ENCODE data around the gene RBMS2.

RBMS2 gene

GRCh38 chr12:56589783-56590182 is 68.2 kb downstream of the RBMS2 start:
- no peak for DNase-seq

DNA sequence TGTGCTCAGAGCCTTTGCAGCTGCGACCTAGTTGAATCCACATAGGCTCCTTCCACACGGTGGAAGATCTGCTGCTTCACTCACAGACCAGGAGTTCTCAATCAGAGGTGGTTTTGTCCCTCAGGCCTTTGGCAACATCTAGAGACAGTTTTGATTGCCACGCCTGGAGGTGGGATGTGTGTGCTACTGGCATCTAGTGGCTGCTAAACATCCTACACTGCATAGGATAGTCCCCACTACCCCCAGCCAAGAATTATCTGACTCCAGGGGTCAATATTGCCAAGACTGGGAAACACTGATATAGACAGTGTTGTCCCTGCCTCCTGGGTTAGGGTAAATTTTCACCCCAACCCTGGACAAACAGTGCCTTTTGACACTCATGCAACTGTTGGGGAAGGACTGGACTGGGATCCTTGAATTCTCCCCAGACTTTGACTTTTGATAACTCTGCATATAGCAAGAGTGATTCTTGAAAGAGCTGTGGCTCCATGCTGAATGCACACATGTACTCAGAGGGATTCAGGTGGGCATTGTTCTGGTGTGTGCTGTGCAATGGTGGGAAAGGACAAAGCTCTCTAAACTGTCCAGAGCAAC is 68.7 kb downstream of the RBMS2 start:
- DNase-seq = no peak

DNA sequence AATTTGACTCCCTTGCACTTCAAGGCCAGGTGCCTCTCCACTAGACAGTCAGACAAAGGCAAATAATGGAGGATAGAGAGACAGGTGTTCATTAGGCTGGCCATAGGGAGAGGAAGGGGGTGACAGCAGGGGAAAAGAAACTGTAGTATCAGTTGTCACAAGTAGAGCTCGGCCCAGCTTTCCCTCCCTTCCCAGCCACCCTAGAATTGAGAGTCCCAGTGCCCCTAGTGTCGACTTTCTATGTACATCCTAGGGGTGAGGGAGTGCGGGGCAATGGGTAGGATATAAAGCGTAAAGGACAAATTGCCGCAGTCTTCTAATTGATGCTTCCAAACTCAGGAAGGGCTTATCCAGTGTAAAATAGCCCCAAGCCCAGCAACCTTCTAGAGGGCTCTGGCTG is 69.5 kb downstream of the RBMS2 start:
- DNase-seq = no peak

GRCh38 chr12:56591961-56592360 is 70.3 kb downstream of the RBMS2 start:
- no peak for DNase-seq

DNA sequence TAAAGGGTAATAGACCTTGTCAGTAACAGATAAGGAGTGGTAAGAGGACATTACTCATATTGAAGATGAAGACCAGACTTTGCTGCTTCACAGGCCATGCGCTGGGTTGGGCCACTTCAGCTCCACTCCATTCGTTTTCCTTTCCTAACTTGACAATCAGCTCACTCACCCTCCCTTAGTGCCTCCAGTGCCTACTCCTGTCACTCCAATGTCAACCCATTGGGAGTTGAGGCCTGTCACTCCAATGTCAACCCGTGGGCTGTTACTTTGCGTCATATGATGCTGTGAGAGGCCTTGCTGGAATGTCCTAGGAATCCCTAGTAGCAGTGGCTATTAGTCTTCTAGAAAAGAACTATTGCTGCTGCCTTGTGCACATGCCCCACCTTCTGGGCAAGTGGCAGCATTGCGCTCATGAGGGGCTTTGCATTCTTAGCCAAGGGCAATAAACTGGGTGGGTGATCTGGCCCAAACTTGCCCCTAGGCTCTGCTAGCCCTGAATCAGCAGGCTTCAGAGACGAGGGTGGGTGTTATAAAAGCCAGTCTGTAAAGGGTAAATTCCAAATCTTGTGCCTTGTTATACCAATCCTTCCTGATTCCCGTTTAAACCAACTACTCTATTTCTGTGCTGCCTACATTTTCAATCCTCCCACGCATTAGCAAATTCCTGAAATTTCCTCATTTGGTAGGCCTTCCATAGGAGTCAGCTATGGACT is 72.4 kb downstream of the RBMS2 start:
- DNase-seq = peak; percentile 61

DNA sequence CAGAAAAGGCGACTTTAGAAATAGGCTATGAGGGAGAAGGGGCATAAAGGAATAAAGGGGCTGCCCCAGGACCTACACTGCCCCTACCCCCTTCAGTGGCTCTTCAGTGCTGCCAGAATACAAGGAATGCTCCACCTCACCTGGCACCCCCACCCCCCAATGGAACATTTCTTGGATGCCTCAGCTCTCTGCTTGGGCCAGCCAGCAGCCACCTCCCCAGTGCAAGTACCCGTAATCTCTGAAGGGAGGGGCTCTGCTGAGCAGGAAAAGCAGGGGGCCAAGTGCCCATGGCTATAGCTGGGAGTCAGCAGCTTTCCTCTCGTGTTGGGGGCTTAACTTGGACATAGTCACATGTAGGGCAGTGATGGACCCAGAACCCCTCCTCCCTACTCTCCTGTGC is 75.2 kb downstream of the RBMS2 start:
- no peak for DNase-seq

DNA sequence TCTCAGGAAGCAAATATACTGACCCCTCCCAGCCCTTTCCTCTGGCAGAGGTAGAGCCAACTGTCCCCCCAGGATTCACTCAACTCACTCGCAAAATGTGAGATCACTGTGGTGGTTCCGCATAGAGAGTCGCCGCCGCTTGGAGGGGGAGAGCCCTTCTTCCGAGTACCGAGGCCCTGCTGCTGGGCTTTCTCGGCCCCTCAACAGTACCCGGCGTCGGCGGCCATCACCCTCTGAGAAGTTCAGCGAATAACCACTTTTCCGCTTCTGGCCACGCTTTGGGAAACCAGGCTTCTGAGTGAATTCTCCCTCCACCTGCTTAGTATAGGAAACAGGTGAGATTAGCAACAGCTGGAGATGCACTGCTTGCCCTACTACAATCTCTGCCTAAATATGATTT is 77.4 kb downstream of the RBMS2 start:
- no peak for DNase-seq

DNA sequence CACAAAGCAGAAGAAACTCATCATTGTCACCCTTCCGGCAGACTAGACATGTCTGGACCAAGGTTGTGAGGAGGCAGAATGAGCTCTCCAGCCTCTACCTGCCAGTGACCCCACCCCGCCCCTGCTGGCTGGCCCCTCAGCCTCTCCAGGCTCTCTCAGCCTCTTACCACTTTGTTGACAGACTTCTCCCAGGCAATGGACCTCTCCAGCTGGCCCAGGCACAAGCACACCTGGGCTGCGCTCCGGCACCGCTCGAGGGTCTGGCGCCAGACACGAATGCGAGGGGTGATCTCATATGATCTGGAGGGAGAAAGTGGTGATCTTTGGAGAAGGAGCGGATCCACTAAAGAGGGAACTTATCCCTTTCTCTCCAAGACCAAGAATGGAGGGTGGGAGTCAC is 78.2 kb downstream of the RBMS2 start:
- DNase-seq = no peak

GRCh38 chr12:56600753-56601152 is 79.1 kb downstream of the RBMS2 start:
- DNase-seq = no peak

DNA sequence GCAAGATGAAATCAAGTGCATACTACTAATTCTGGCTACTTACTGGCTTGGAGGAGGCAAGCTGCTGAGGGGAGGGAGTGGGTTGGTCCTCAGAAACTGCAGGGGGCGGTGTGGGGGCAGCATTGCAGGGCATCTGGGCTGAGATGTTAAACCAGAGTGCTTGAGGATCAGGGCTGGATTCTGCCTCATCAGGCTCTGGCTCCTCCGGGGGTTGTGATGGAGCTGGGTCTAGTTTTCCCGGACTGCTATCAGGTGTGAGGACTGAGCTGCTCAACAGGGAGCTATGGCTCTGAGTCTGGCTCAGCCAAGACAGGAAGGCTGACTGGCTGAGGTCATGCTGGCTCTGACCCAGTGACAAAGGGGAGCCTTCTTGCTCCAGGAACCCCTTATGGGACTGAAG is 79.9 kb downstream of the RBMS2 start:
- DNase-seq = no peak

GRCh38 chr12:56602239-56602638 is 80.6 kb downstream of the RBMS2 start:
- DNase-seq = no peak

- no peak for DNase-seq
These were observed 82.7 kb downstream of the RBMS2 start for GRCh38 chr12:56604355-56604754.

DNA sequence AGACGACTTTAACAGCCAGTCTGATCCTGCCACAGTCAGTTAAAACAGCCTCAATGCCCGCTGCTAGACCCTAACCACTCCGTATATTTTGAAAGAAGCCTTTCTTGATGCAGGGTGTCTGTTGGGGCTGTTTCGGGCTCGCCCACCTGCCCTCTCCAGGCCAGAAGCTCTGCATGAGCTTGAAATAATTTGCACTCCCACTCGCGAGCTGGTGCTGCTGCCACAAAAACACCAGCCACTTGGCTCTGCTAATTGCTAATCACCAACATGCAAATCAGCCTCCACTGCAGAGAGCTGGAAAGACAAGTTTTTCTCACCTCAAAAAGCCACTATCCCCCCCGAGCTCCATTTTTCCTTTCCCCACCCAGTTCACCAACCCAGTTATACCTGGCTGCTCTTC is 93.0 kb downstream of the RBMS2 start:
- no peak for DNase-seq

DNA sequence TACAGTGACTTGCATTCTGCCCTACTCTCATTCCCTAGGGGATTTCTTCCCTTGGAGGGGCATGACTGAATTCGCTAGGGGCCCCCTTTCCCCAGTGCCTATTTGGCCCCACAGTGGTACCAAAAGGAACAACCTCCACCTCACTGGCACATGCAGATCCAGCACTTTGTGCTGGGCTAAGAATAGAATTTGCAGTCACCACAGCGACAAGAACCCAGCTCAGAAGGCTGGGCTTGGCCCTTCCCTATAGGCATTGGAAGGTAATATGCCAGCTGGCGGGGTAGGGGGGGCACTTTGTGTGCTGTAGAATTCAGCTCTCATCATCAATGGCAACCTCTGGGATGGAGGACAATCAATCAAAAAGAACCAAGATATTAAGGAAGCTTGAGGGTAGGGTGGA is 94.6 kb downstream of the RBMS2 start:
- DNase-seq = no peak

DNA sequence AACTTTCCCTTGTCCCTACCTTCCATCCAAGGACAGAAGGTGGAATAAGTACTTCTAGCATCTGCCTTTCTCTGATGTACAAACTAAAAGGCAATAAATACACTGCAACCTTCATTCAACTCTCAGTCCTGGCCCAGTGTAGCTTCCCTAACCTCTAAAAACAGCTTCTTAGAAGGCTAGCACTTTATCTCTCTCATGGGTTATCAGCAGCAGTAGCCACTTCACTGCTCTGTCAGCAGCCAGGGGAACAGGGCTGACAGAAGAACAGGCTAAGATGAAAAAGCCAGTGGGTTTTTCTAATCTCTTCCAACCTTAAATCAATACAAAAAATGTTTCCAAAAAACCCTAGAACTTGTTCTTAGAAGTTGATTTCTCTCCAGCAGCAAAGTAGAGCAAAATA is 95.3 kb downstream of the RBMS2 start:
- no peak for DNase-seq

DNA sequence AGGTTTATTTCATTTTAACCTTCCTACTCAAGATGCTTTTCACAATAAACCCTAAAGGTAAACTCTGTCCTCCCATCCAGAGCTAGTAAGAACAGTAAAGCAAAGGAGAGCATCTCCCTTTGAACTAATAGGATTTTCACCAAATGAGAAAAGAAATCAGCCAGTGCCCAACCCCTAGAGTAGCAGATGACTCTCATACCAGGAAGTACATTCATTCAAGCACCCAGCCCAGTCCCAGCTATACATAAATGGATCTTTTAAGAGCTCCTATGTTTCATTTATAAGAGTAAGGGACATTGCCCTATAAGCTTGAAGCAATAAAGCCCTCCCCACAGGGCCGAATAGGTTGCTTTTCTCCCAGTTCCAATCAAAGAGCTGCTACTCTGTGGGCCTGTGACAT is 100.9 kb downstream of the RBMS2 start:
- DNase-seq = no peak

GRCh38 chr12:56626701-56627100 is 105.1 kb downstream of the RBMS2 start:
- no peak for DNase-seq

- peak; percentile 73 for DNase-seq
These were observed 107.2 kb downstream of the RBMS2 start for GRCh38 chr12:56628671-56629458.

- DNase-seq = peak; percentile 55
These were observed 108.0 kb downstream of the RBMS2 start for GRCh38 chr12:56629459-56630179.

GRCh38 chr12:56630180-56630632 is 108.6 kb downstream of the RBMS2 start, which contains the start of gene BAZ2A:
Gene BAZ2A (minus strand): TSS chr12:56630326. CDS start chr12:56617530, 12,796 bp downstream.
- DNase-seq = peak; percentile 91

DNA sequence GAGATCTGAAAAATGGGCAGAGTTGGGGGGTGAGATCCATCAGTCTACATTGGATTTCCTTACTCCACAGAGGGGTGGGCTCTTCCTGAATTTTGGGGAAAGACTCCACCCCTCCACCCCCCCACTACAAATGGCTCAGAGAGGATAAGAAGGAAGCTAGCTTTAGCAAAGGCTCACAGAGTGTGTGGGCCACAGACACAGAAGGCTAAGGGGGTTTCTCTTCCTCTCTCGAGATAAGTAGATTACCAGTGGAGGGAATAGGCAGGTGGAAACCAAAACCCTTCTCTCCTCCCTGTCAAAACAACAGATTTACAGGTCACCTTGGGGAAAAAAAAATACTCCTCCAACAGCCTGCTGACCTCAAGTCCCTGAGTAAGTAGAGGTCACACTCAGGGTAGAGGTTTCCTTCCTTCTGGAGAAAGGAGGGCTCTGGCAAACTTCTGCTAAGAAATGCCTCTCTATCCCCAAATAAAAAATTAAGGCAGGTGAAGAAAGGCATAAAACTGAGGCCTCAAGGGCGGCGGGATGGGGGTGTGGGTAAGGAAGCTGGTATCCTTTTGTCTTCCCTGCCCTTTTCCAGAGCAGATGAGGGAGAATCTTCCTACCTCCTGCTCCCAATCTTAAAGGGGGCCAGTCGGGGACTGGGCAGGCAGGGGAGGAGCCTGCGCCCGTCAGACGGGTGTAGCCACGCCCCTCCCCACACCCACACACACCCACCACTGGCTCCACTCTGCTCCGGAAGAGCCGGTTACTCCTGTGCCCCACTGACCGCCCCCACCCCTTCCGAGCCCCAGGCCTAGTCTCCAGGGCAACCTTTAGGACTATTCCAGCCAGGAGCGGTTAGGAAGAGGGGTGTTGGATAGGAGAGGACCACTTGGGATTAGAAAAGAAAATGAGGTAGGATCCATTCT is 110.4 kb downstream of the RBMS2 start:
- DNase-seq = peak; percentile 55
